ENCODE results near the gene LIN54.
"Not testable (repeated sequence)": the region's sequence is repeated elsewhere in the genome, so short reads cannot be mapped to it uniquely, and the experiment has no call there.

LIN54 gene

GRCh38 chr4:83012200-83012686 is 1.6 kb upstream of the LIN54 start:
- no peak for ATAC-seq

GRCh38 chr4:83011689-83012199 is 1.1 kb upstream of the LIN54 start:
- ATAC-seq: no peak

- peak in 1 of 2 donors; percentile 0 for ATAC-seq
These were observed 507 bp downstream of the LIN54 start for GRCh38 chr4:83010111-83010521.

GRCh38 chr4:83009529-83009928 is 1.1 kb downstream of the LIN54 start:
- no peak for ATAC-seq

- ATAC-seq: not testable (repeated sequence)
These were observed 7.4 kb downstream of the LIN54 start for GRCh38 chr4:83003044-83003791.

GRCh38 chr4:83002329-83002728 is 8.3 kb downstream of the LIN54 start:
- no peak for ATAC-seq

DNA sequence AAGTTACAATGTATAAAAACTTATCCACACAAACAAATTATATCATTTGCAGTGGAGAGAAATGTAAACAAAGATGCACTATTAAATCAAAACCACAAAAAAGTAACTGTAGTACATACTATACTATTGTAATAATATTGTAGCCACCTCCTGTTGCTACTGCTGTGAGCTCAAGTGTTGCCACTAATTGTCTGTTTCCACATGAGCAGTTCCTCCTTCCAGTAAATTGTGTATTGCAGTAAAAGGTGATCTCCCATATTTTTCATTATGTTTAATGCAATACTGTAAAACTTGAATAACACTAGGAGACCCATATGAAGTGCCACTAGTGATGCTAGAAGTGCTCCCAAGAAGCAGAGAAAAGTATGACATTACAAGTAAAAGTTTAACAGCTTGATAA is 11.7 kb downstream of the LIN54 start:
- ATAC-seq: no peak

DNA sequence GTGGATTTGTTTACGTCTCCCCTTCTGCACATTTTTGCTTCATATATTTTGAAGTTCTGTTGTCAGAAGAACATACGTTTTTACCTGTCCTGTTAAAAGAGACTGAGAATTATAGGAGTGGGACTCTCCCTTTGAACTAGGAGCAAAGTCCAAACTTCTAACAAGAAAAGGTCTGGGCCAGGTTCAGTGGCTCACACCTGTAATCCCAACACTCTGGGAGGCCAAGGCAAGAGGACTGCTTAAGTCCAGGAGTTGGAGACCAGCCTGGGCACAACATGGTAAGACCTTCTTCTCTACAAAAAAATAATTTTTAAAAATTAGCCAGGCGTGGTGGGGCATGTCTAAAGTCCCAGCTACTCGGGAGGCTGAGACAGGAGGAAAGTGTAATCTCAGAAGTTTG is 15.8 kb downstream of the LIN54 start:
- no peak for ATAC-seq

- peak; percentile 60 to 64 for ATAC-seq
These were observed 20.8 kb downstream of the LIN54 start for GRCh38 chr4:82989575-82990429.

GRCh38 chr4:82988323-82988832 is 22.2 kb downstream of the LIN54 start:
- no peak for ATAC-seq

DNA sequence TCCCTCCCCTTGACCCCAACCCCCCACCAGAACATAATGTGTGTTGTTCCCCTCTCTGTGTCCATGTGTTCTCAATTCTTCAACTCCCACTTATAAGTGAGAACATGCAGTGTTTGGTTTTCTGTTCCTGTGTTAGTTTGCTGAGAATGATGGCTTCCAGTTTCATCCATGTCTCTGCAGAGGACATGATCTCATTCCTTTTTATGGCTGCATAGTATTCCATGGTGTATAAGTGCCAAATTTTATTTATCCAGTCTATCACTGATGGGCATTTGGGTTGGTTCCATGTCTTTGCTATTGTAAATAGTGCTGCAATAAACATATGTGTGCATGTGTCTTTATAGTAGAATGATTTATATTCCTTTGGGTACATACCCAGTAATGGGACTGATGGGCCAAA is 23.1 kb downstream of the LIN54 start:
- ATAC-seq: not testable (repeated sequence)

GRCh38 chr4:82984459-82984858 is 26.2 kb downstream of the LIN54 start:
- ATAC-seq: no peak

GRCh38 chr4:82983444-82983843 is 27.2 kb downstream of the LIN54 start:
- ATAC-seq: no peak

DNA sequence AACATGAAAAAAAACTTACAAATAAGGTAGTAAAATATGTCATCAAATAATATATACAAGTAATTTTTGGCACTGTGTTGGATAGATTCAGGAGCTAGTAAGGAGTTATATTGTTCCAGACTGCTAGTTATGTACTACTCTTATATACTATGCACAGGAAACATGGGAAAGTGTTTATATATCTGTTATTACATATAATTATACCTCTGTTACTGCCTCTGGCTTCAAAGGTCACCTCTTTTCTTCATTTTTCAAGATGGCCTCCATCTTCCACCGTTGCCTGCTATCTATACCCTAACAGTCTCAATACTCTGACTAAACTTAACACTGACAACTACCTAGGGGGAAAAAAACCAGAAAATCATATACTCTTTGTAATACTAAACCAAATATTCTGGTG is 29.5 kb downstream of the LIN54 start:
- ATAC-seq: no peak

- ATAC-seq: no peak
These were observed 34.8 kb downstream of the LIN54 start for GRCh38 chr4:82975792-82976191.

GRCh38 chr4:82969414-82969813 is 41.2 kb downstream of the LIN54 start:
- ATAC-seq: no peak

DNA sequence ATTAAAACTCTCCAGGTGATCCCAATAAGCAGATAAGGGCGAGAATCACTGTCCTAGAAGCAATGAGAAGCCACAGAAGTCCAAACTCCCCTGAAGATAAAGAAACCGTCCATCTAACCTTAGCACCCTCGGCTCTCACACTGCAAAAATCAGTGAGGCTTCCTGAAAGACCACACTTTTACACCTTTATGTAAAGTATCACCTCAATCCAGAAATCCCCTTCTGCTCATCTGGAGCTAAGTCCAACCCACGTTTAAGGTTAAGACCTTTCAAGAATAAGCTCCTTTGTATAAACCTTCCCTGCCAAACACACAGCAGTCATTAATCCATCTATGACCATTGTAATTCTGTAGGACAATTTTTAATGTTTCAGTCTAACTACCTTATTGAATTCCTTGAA is 41.7 kb downstream of the LIN54 start:
- ATAC-seq: no peak

DNA sequence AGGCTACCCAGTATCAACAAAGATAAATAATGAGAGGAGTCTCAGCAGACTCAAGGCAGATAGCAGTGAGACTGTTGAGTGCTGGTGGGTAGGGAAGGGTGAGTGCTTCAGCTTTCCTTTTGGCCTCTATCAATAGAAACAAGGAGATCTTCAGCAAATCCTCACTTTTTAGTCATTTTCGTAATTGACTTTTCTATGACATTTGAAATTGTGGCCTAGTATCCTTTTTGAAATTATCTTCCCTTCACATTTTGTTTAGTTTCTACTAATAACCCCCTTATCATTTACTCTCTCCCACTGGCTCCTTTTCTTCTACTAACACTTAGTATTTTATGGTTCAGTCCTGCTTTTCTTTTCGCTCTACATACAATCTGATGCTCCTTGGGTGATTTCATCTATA is 44.9 kb downstream of the LIN54 start:
- ATAC-seq: no peak

GRCh38 chr4:82957045-82957444 is 53.6 kb downstream of the LIN54 start:
- ATAC-seq: no peak

DNA sequence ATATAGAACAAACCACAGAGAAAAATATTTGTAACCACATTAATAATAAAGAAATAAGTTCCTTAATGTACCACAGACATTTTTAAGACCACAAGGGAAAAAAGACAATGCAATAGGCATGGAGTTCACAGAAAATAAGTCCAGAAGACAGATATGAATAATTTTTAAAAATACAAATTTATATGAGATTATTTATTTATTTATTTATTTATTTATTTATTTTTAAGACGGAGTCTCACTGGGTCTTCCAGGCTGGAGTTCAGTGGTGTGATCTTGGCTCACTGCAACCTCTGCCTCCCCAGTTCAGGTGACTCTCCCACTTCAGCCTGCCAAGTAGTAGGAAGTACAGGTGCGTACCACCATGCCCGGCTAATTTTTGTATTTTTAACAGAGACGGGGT is 56.4 kb downstream of the LIN54 start:
- ATAC-seq: no peak

GRCh38 chr4:82951196-82951595 is 59.4 kb downstream of the LIN54 start:
- no peak for ATAC-seq

DNA sequence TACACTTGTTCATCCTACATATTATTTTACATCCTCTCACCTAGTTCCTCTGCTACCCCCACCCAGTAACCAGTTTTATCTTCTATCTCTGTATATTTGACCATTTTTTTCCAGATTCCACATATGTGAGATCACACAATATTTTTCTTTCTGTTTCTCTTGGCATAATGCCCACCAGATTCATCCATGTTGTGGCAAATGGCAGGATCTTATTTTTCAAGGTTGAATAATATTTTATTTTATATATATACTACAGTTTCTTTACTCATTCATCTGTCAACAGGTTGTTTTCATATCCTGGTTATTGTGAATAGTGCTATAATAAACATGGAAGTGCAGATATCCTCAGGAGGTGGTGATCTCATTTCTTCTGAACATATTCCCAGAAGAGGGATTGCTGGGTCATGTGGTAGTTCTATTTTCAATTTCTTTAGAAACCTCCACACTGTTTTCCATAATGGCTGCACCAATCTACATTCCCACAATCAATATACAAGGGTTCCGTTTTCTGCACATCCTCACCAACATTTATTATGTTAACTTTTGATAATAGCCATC is 61.9 kb downstream of the LIN54 start:
- ATAC-seq: no peak

GRCh38 chr4:82947498-82947897 is 63.1 kb downstream of the LIN54 start:
- ATAC-seq: no peak
